Astrocyte (in vitro differentiated cells and primary cell): ENCODE results near the gene FRMD4B.
"Not testable (repeated sequence)": the region's sequence is repeated elsewhere in the genome, so short reads cannot be mapped to it uniquely, and the experiment has no call there.

Source experiments
- EZH2 ChIP-seq: IDR thresholded peaks from 2 replicates; pipeline ENCODE4 v1.6.1; 2012; ENCODE audit warnings: mild to moderate bottlenecking, low read length, inconsistent platforms; ENCODE audit not compliant: insufficient read depth
- TF ChIP-seq, protein P1 (sequence below): IDR thresholded peaks from 2 replicates; pipeline ENCODE4 v1.5.1; 2011; ENCODE audit warnings: low read depth, mild to moderate bottlenecking, inconsistent platforms, low read length, moderate library complexity; ENCODE audit not compliant: insufficient read depth

DNA sequence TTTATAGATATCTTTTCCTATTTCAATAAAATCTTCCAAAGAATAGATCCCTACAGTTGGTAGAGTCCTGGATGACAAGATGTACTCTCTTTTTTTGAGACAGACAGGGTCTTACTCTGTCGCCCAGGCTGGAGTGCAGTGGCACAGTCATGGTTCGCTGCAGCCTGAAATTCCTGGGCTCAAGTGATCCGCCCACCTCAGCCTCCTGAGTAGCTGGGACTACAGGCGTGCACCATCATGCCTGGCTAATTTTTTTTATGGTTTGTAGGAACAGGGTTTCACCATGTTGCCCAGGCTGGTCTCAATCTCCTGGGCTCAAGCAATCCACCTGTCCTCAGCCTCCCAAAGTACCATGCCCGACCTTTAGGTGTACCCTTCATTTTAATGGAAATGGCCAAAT is 109.7 kb downstream of the FRMD4B start:
- TF ChIP-seq, protein P1, sequence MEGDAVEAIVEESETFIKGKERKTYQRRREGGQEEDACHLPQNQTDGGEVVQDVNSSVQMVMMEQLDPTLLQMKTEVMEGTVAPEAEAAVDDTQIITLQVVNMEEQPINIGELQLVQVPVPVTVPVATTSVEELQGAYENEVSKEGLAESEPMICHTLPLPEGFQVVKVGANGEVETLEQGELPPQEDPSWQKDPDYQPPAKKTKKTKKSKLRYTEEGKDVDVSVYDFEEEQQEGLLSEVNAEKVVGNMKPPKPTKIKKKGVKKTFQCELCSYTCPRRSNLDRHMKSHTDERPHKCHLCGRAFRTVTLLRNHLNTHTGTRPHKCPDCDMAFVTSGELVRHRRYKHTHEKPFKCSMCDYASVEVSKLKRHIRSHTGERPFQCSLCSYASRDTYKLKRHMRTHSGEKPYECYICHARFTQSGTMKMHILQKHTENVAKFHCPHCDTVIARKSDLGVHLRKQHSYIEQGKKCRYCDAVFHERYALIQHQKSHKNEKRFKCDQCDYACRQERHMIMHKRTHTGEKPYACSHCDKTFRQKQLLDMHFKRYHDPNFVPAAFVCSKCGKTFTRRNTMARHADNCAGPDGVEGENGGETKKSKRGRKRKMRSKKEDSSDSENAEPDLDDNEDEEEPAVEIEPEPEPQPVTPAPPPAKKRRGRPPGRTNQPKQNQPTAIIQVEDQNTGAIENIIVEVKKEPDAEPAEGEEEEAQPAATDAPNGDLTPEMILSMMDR = not testable (repeated sequence)
- TF ChIP-seq EZH2 = not testable (repeated sequence)
